ENCODE data around the gene SLC38A11.

The SLC38A11 gene

GRCh38 chr2:164850235-164850634, 105.1 kb downstream of the SLC38A11 start:
- DNase-seq (ENCODE audit: low read depth): no peak
- H3K4me3 ChIP-seq (ENCODE audit: control insufficient read depth, low read depth, low read length): no peak overlapping the region
- no peak for TF ChIP-seq CTCF (conservative IDR thresholded peaks at IDR 0.05; ENCODE audit: control insufficient read depth, insufficient read depth, low read depth, low read length)

GRCh38 chr2:164849506-164849905, 105.8 kb downstream of the SLC38A11 start:
- TF ChIP-seq CTCF (conservative IDR thresholded peaks at IDR 0.05; ENCODE audit: control insufficient read depth, insufficient read depth, low read depth, low read length): no peak
- no peak for DNase-seq (ENCODE audit: low read depth)
- no peak overlapping the region for H3K4me3 ChIP-seq (ENCODE audit: control insufficient read depth, low read depth, low read length)

GRCh38 chr2:164847981-164848741, 107.2 kb downstream of the SLC38A11 start:
- no peak for TF ChIP-seq CTCF (conservative IDR thresholded peaks at IDR 0.05; ENCODE audit: control insufficient read depth, insufficient read depth, low read depth, low read length)
- H3K4me3 ChIP-seq (ENCODE audit: control insufficient read depth, low read depth, low read length): no peak overlapping the region
- no peak for DNase-seq (ENCODE audit: low read depth)

- DNase-seq (ENCODE audit: low read depth): no peak
- H3K4me3 ChIP-seq (ENCODE audit: control insufficient read depth, low read depth, low read length): no peak overlapping the region
- no peak for TF ChIP-seq CTCF (conservative IDR thresholded peaks at IDR 0.05; ENCODE audit: control insufficient read depth, insufficient read depth, low read depth, low read length)
Observed at GRCh38 chr2:164847291-164847690, 108.0 kb downstream of the SLC38A11 start.

GRCh38 chr2:164846276-164846675, 109.0 kb downstream of the SLC38A11 start:
- TF ChIP-seq CTCF (conservative IDR thresholded peaks at IDR 0.05; ENCODE audit: control insufficient read depth, insufficient read depth, low read depth, low read length): no peak
- no peak for DNase-seq (ENCODE audit: low read depth)
- no peak overlapping the region for H3K4me3 ChIP-seq (ENCODE audit: control insufficient read depth, low read depth, low read length)
